DOHH2 (cell line): ENCODE data around the gene ISLR.

ENCODE experiments used
- H3F3A ChIP-seq: fragments of 200-600 bp; sonication (generic), shearing (Covaris generic); 2 replicates; pipeline ENCODE4 v1.6.0; 2016; ENCODE audit warnings: antibody characterized with exemption, mild to moderate bottlenecking; ENCODE audit not compliant: control insufficient read depth, insufficient read depth
- H3K27ac ChIP-seq: fragments of 200-600 bp; sonication (generic); 2 replicates; pipeline ENCODE4 v1.5.1; 2014; ENCODE audit warnings: low read depth, mild to moderate bottlenecking, low read length, moderate library complexity
- H3K27me3 ChIP-seq: fragments of 200-600 bp; sonication (generic); 2 replicates; pipeline ENCODE4 v1.6.1; 2014; ENCODE audit warnings: mild to moderate bottlenecking, low read length, mixed read lengths; ENCODE audit not compliant: control insufficient read depth
- H3K36me3 ChIP-seq: fragments of 200-600 bp; sonication (generic); 2 replicates; pipeline ENCODE4 v1.6.1; 2014; ENCODE audit warnings: mild to moderate bottlenecking, low read length, moderate library complexity, mixed read lengths; ENCODE audit not compliant: control insufficient read depth
- H3K4me1 ChIP-seq: fragments of 200-600 bp; sonication (generic); 2 replicates; pipeline ENCODE4 v1.6.1; 2014; ENCODE audit warnings: mild to moderate bottlenecking, low read length, mixed read lengths; ENCODE audit not compliant: control insufficient read depth
- H3K4me2 ChIP-seq: fragments of 200-600 bp; sonication (generic); 2 replicates; pipeline ENCODE4 v1.6.0; 2014; ENCODE audit warnings: mild to moderate bottlenecking, low read length, moderate library complexity
- H3K4me3 ChIP-seq: fragments of 200-600 bp; sonication (generic); 2 replicates; pipeline ENCODE4 v1.5.1; 2014; ENCODE audit warnings: mild to moderate bottlenecking, low read length, mixed read lengths
- H3K79me2 ChIP-seq: fragments of 200-600 bp; sonication (generic); 2 replicates; pipeline ENCODE4 v1.6.1; 2014; ENCODE audit warnings: mild to moderate bottlenecking, low read length, mixed read lengths; ENCODE audit not compliant: control insufficient read depth
- H3K9me2 ChIP-seq: fragments of 200-600 bp; sonication (generic); replicated peaks from 2 replicates; pipeline ENCODE4 v1.6.1; 2014; ENCODE audit warnings: mild to moderate bottlenecking, low read length, mixed read lengths; ENCODE audit not compliant: control insufficient read depth
- H3K9me3 ChIP-seq: fragments of 200-600 bp; sonication (generic); 2 replicates; pipeline ENCODE4 v1.6.1; 2014; ENCODE audit warnings: antibody characterized with exemption, low read length, mixed read lengths; ENCODE audit not compliant: control insufficient read depth, insufficient read depth
- H4K20me1 ChIP-seq: fragments of 200-600 bp; sonication (generic); 2 replicates; pipeline ENCODE4 v1.6.0; 2014; ENCODE audit warnings: low read depth, mild to moderate bottlenecking, antibody characterized with exemption, low read length, moderate library complexity; ENCODE audit not compliant: control insufficient read depth, insufficient read depth
- CTCF ChIP-seq: fragments of 200-600 bp; sonication (generic); IDR thresholded peaks from one replicate; pipeline ENCODE4 v1.5.1; 2014; ENCODE audit warnings: antibody characterized with exemption, mild to moderate bottlenecking, low read depth, low read length; ENCODE audit not compliant: poor library complexity, severe bottlenecking
- EZH2phosphoT487 ChIP-seq: fragments of 200-600 bp; sonication (generic); IDR thresholded peaks from 2 replicates; pipeline ENCODE4 v1.6.1; 2017; ENCODE audit warnings: borderline replicate concordance, mild to moderate bottlenecking, antibody characterized with exemption, low read length, moderate library complexity, mixed read lengths

The ISLR gene

GRCh38 chr15:74217907-74218885 lies 44.7 kb downstream of the ISLR start:
- Histone ChIP-seq H3K9me2 (no peaks in the 10 kb centered on the region), H3K27ac (no peak overlapping the region), H4K20me1 (no peaks in the 10 kb centered on the region), H3K4me3 (no peak overlapping the region), H3K9me3 (no peaks in the 10 kb centered on the region), H3K27me3 (0 out of 2 replicates have a peak, but pooled peaks cover 5% of the 10 kb centered on the region), H3K79me2 (no peaks in the 10 kb centered on the region), H3K36me3 (no peaks in the 10 kb centered on the region), H3K4me1 (no peaks in the 10 kb centered on the region), H3K4me2 (no peak overlapping the region), H3F3A (no peaks in the 10 kb centered on the region)
- no peak for TF ChIP-seq CTCF
- TF ChIP-seq EZH2phosphoT487, result no peak

- Histone ChIP-seq H3K4me3 (no peak overlapping the region), H3K36me3 (no peaks in the 10 kb centered on the region), H3K79me2 (no peaks in the 10 kb centered on the region), H3K9me3 (no peaks in the 10 kb centered on the region), H3K27me3 (0 out of 2 replicates have a peak, but pooled peaks cover 5% of the 10 kb centered on the region), H3K9me2 (no peaks in the 10 kb centered on the region), H4K20me1 (no peaks in the 10 kb centered on the region), H3K27ac (no peak overlapping the region), H3K4me2 (no peak overlapping the region), H3K4me1 (no peaks in the 10 kb centered on the region), H3F3A (no peaks in the 10 kb centered on the region)
- TF ChIP-seq EZH2phosphoT487 (no peak), CTCF (no peak)
Observed at GRCh38 chr15:74220475-74221248, 47.2 kb downstream of the ISLR start.

- no peak overlapping the region for H3K4me3 ChIP-seq
- H3K27ac ChIP-seq, result no peak overlapping the region
- no peak overlapping the region for H3K4me2 ChIP-seq
- no peaks in the 10 kb centered on the region for H4K20me1 ChIP-seq
- H3K27me3 ChIP-seq, result 0 out of 2 replicates have a peak, but pooled peaks cover 5% of the 10 kb centered on the region
- TF ChIP-seq EZH2phosphoT487 (no peak), CTCF (no peak)
- H3K79me2 ChIP-seq, result no peaks in the 10 kb centered on the region
- H3K4me1 ChIP-seq, result no peaks in the 10 kb centered on the region
- H3F3A ChIP-seq, result no peaks in the 10 kb centered on the region
- no peaks in the 10 kb centered on the region for H3K36me3 ChIP-seq
- H3K9me3 ChIP-seq, result no peaks in the 10 kb centered on the region
- H3K9me2 ChIP-seq, result no peaks in the 10 kb centered on the region
Observed at GRCh38 chr15:74221399-74222239, 48.1 kb downstream of the ISLR start.
